ENCODE data around the gene IL13RA1. TPM values are rescaled to one million over a fixed set of nuclear protein-coding genes. Genes with fewer than 3 reads are reported as not detected.
"Not testable (repeated sequence)": the region's sequence is repeated elsewhere in the genome, so short reads cannot be mapped to it uniquely, and the experiment has no call there.

IL13RA1 gene
- total and polyA plus RNA-seq, 7 experiments from 2014 or later: 0.07 to 16.3 (median 1.1) TPM; not detected in 1

DNA sequence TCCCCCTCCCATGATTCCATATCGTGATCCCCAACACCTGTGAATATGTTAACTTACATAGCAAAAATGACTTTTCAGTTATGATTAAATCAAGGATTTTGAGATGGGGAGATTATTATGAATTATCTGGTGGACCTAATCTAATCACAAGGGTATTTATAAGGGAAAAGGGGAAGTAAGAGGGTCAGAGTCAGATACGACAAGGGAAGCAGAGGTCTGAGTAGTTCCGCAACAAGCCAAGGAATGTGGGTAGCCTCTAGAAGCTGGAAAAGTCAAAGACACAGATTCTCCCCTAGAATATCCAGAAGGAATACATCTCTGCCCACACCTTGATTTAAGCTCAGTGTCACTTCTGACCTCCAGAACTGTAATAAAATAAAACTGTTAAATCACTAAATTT, 1.0 kb upstream of the IL13RA1 start:
- ATAC-seq (no peak), DNase-seq (no peak)
- Mint-ChIP-seq H3K4me3 (peak overlapping the region in 8 of 10 donors; percentile 9 to 75 (median 54)), H3K36me3 (no peaks in the 10 kb centered on the region), H3K4me1 (peaks cover 0 to 7% (median 0%) of the 10 kb centered on the region in 7 donors), H3K9me3 (peaks cover 0 to 3% (median 0%) of the 10 kb centered on the region in 11 donors), H3K27ac (no peak overlapping the region), H3K27me3 (peaks cover 17 to 43% (median 26%) of the 10 kb centered on the region in 5 donors)
- ChIA-PET POLR2A (no interaction called here), CTCF (no interaction called here)
- Histone ChIP-seq H3K9me3 (ENCODE audit: control insufficient read depth in 2 of 3, low read length in 3 of 3) (no peaks in the 10 kb centered on the region), H3K27ac (ENCODE audit: low read depth, low read length) (no peak overlapping the region), H3K27me3 (ENCODE audit: control insufficient read depth in 2 of 2, insufficient read depth in 2 of 2, low read length in 2 of 2) (peaks cover 0 to 6% of the 10 kb centered on the region in 2 donors), H3K4me1 (ENCODE audit: control insufficient read depth in 2 of 2, insufficient read depth in 2 of 2, low read length in 2 of 2) (peaks cover 0 to 5% of the 10 kb centered on the region in 2 donors), H3K4me3 (ENCODE audit: low read length) (no peak overlapping the region), H3K36me3 (ENCODE audit: control insufficient read depth in 2 of 3, insufficient read depth in 3 of 3, low read length in 3 of 3) (no peaks in the 10 kb centered on the region)
- intact Hi-C loops (cut with micrococcal nuclease): no loop called here

DNA sequence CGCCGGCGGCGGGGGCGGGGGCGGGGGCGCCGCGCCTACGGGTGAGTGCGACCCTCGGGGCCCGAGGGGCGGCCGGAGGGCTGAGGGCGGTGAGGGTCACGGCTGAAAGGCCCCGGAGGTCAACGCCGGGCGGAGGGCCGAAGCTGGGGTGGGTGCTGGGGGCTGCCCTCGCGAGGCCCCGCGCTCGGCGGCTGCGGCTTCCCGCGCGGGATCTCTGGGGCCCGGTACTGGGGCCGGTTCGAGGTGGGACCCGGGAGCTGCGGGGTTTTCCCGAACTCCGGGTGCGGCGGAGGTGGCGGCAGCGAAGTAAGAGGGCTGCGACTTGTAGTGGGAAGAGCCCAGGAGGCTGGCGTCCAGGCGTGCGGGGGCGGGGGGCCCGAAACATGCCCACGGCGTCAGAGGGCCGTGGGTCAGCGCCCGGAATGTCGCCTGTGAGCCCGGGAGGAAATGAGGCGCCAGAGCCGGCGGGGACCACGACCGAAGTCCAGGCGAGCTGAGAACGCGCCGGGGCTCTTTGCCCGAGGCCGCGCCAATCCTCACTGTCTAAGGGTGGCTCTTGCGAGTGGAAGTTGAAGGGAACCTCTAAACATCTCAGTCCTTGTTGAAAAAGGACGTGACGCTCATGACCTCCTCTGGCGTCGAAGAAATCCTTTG, 407 bp downstream of the IL13RA1 start:
- intact Hi-C loops (cut with micrococcal nuclease): no loop called here
- DNase-seq (no peak), ATAC-seq (no peak)
- Mint-ChIP-seq H3K27ac (peak overlapping the region in 1 of 9 donors; percentile 18), H3K27me3 (peaks cover 12 to 45% (median 20%) of the 10 kb centered on the region in 5 donors), H3K36me3 (no peaks in the 10 kb centered on the region), H3K9me3 (peaks cover 0 to 3% (median 0%) of the 10 kb centered on the region in 11 donors), H3K4me1 (peaks cover 0 to 9% (median 0%) of the 10 kb centered on the region in 7 donors), H3K4me3 (peak overlapping the region; percentile 30 to 81 (median 66))
- ChIA-PET POLR2A (interaction anchor here (0.6 kb wide), 1 partner anchor 10 kb away, joined by 3 read pairs; no protein-coding TSS in a partner anchor), CTCF (no interaction called here)
- H3K9me3 ChIP-seq (ENCODE audit: control insufficient read depth in 2 of 3, low read length in 3 of 3): no peaks in the 10 kb centered on the region
- H3K4me3 ChIP-seq (ENCODE audit: low read length): no peak overlapping the region
- H3K27me3 ChIP-seq (ENCODE audit: control insufficient read depth in 2 of 2, insufficient read depth in 2 of 2, low read length in 2 of 2): peaks cover 0 to 6% of the 10 kb centered on the region in 2 donors
- H3K36me3 ChIP-seq (ENCODE audit: control insufficient read depth in 2 of 3, insufficient read depth in 3 of 3, low read length in 3 of 3): no peaks in the 10 kb centered on the region
- H3K4me1 ChIP-seq (ENCODE audit: control insufficient read depth in 2 of 2, insufficient read depth in 2 of 2, low read length in 2 of 2): peaks cover 0 to 5% of the 10 kb centered on the region in 2 donors
- H3K27ac ChIP-seq (ENCODE audit: low read depth, low read length): no peak overlapping the region

DNA sequence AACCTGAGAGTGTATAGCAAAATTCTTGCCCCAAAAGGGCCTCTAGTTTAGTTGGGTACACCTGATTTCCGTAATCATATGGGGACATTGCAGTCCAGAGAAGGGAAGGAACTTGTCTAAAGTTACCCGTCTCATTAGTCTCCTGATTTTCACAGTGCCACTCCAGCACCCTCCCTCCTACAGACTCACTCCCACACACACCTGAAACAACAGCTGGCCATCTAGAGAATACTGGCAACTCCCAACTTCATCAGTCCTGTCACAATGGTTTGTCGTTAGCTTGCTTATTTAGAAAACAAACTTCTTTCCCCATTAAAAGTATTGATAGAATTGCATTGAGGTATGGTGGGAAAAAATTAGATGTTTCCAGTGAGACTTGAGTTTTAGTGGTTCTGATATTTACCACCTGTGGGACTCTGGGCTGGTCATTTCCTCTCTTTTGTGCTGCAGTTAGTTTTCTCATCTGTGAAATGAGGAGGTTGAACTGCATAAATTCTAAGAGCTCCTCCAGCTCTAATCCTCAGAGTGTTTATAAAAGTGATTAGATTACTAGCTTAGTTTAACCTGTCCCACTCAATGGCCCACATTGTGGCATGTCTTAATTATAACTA, 1.7 kb downstream of the IL13RA1 start:
- ATAC-seq (no peak), DNase-seq (no peak)
- Mint-ChIP-seq H3K4me1 (peaks cover 0 to 5% (median 0%) of the 10 kb centered on the region in 7 donors), H3K4me3 (no peak overlapping the region), H3K36me3 (no peaks in the 10 kb centered on the region), H3K27me3 (peaks cover 12 to 48% (median 24%) of the 10 kb centered on the region in 5 donors), H3K27ac (no peak overlapping the region), H3K9me3 (peaks cover 0 to 6% (median 0%) of the 10 kb centered on the region in 11 donors)
- no peak overlapping the region for H3K4me3 ChIP-seq (ENCODE audit: low read length)
- intact Hi-C loops (cut with micrococcal nuclease): no loop called here
- H3K4me1 ChIP-seq (ENCODE audit: control insufficient read depth in 2 of 2, insufficient read depth in 2 of 2, low read length in 2 of 2): peaks cover 0 to 5% of the 10 kb centered on the region in 2 donors
- H3K27me3 ChIP-seq (ENCODE audit: control insufficient read depth in 2 of 2, insufficient read depth in 2 of 2, low read length in 2 of 2): peaks cover 0 to 6% of the 10 kb centered on the region in 2 donors
- ChIA-PET POLR2A (no interaction called here), CTCF (interaction anchor here (0.5 to 0.6 kb wide), 2 partner anchors 268 to 444 kb away, joined by 4 read pairs; no protein-coding TSS in a partner anchor)
- H3K36me3 ChIP-seq (ENCODE audit: control insufficient read depth in 2 of 3, insufficient read depth in 3 of 3, low read length in 3 of 3): no peaks in the 10 kb centered on the region
- no peaks in the 10 kb centered on the region for H3K9me3 ChIP-seq (ENCODE audit: control insufficient read depth in 2 of 3, low read length in 3 of 3)
- no peak overlapping the region for H3K27ac ChIP-seq (ENCODE audit: low read depth, low read length)

DNA sequence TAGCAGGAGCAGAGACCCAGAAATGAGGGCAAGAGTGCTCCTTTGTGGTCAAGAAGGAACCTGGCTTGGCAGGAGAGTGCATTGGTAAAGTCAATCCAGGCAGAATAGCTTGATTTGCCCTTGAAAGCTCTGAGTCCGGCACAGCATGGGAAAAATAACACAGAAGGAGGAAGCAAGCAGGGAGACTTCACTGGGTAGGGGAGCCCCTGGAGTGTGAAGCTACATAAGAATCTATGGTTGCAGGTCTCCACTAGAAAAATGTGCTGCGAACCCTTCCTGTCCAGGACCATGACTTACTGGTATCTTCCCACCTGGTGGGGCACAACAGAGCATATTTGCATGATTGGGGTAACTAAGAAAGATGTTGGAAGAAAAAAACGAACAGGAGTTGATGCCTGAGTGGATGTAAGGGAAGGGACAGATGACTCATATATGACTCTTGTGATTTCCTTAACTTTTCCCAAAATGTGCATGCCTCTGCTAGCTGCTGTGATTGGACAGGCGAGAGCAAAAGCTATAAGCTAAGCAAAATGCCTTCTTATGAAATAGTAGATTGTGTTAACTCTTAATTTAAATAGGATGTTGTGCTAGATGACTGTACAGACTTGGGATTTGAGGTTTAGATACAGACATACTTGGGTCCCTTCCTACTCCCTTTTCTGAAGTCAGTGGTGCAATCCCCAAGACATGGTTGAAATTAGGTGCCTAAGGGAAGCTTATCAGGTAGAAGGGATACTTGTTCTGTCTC, 3.3 kb downstream of the IL13RA1 start:
- Histone ChIP-seq H3K4me3 (ENCODE audit: low read length) (no peak overlapping the region), H3K9me3 (ENCODE audit: control insufficient read depth in 2 of 3, low read length in 3 of 3) (no peaks in the 10 kb centered on the region), H3K4me1 (ENCODE audit: control insufficient read depth in 2 of 2, insufficient read depth in 2 of 2, low read length in 2 of 2) (peaks cover 0 to 5% of the 10 kb centered on the region in 2 donors), H3K27me3 (ENCODE audit: control insufficient read depth in 2 of 2, insufficient read depth in 2 of 2, low read length in 2 of 2) (peaks cover 0 to 6% of the 10 kb centered on the region in 2 donors), H3K27ac (ENCODE audit: low read depth, low read length) (no peak overlapping the region), H3K36me3 (ENCODE audit: control insufficient read depth in 2 of 3, insufficient read depth in 3 of 3, low read length in 3 of 3) (no peaks in the 10 kb centered on the region)
- H3K4me3 Mint-ChIP-seq: no peak overlapping the region
- CTCF ChIA-PET: no interaction called here
- peaks cover 0 to 5% (median under 1%) of the 10 kb centered on the region in 11 donors for H3K9me3 Mint-ChIP-seq
- POLR2A ChIA-PET: no interaction called here
- peaks cover 0 to 5% (median 0%) of the 10 kb centered on the region in 7 donors for H3K4me1 Mint-ChIP-seq
- H3K36me3 Mint-ChIP-seq: no peaks in the 10 kb centered on the region
- ATAC-seq: no peak
- DNase-seq: no peak
- peaks cover 13 to 56% (median 24%) of the 10 kb centered on the region in 5 donors for H3K27me3 Mint-ChIP-seq
- no peak overlapping the region for H3K27ac Mint-ChIP-seq
- intact Hi-C loops (cut with micrococcal nuclease): no loop called here

DNA sequence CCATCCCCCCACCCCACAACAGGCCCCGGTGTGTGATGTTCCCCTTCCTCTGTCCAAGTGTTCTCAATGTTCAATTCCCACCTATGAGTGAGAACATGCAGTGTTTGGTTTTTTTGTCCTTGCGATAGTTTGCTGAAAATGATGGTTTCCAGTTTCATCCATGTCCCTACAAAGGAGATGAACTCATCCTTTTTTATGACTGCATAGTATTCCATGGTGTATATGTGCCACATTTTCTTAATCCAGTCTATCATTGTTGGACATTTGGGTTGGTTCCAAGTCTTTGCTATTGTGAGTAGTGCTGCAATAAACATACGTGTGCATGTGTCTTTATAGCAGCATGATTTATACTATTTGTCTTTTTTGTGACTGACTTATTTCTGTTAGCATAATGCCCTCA, 5.1 kb downstream of the IL13RA1 start:
- H3K4me3 ChIP-seq (ENCODE audit: low read length); H3K36me3 Mint-ChIP-seq; DNase-seq; H3K36me3 ChIP-seq (ENCODE audit: control insufficient read depth in 2 of 3, insufficient read depth in 3 of 3, low read length in 3 of 3); H3K4me1 ChIP-seq (ENCODE audit: control insufficient read depth in 2 of 2, insufficient read depth in 2 of 2, low read length in 2 of 2); CTCF ChIA-PET; H3K4me3 Mint-ChIP-seq; H3K27ac Mint-ChIP-seq; H3K27ac ChIP-seq (ENCODE audit: low read depth, low read length); H3K27me3 ChIP-seq (ENCODE audit: control insufficient read depth in 2 of 2, insufficient read depth in 2 of 2, low read length in 2 of 2); H3K9me3 ChIP-seq (ENCODE audit: control insufficient read depth in 2 of 3, low read length in 3 of 3); intact Hi-C loops (cut with micrococcal nuclease); ATAC-seq; H3K4me1 Mint-ChIP-seq; H3K9me3 Mint-ChIP-seq; POLR2A ChIA-PET: not testable (repeated sequence)
- peaks cover 12 to 54% (median 19%) of the 10 kb centered on the region in 5 donors for H3K27me3 Mint-ChIP-seq

DNA sequence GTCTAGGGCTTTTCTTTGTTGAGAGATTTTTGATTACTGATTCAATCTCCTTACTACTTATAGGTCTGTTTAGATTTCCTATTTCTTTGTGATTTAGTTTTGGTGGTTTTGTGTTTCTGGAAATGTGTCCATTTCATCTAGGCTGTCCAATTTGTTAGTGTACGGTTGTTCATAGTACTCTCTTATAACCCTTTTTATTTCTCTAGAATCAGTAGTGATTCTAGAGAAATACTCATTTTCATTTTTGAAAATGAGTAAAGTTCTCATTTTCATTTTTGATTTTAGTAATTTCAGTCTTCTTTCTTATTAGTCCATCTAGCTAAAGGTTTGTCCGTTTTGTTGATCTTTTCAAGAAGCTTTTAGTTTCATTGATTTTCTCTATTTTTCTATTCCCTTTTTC, 7.5 kb downstream of the IL13RA1 start:
- no peak overlapping the region for H3K27ac ChIP-seq (ENCODE audit: low read depth, low read length)
- Mint-ChIP-seq H3K36me3 (peaks cover 0 to 7% (median 0%) of the 10 kb centered on the region in 5 donors), H3K9me3 (peaks cover 0 to 9% (median 5%) of the 10 kb centered on the region in 11 donors), H3K4me1 (peaks cover 0 to 4% (median 0%) of the 10 kb centered on the region in 7 donors), H3K27me3 (peaks cover 9 to 39% (median 17%) of the 10 kb centered on the region in 5 donors), H3K4me3 (no peak overlapping the region), H3K27ac (no peak overlapping the region)
- H3K9me3 ChIP-seq (ENCODE audit: control insufficient read depth in 2 of 3, low read length in 3 of 3): no peaks in the 10 kb centered on the region
- H3K4me3 ChIP-seq (ENCODE audit: low read length): no peak overlapping the region
- no peaks in the 10 kb centered on the region for H3K27me3 ChIP-seq (ENCODE audit: control insufficient read depth in 2 of 2, insufficient read depth in 2 of 2, low read length in 2 of 2)
- ChIA-PET POLR2A (no interaction called here), CTCF (no interaction called here)
- ATAC-seq: no peak
- no peak for DNase-seq
- H3K4me1 ChIP-seq (ENCODE audit: control insufficient read depth in 2 of 2, insufficient read depth in 2 of 2, low read length in 2 of 2): no peaks in the 10 kb centered on the region
- intact Hi-C loops (cut with micrococcal nuclease): no loop called here
- no peaks in the 10 kb centered on the region for H3K36me3 ChIP-seq (ENCODE audit: control insufficient read depth in 2 of 3, insufficient read depth in 3 of 3, low read length in 3 of 3)

Measured in naive thymus-derived CD4-positive, alpha-beta T cell (primary cell).